ENCODE data around the gene DHFR. TPM values are rescaled to one million over a fixed set of nuclear protein-coding genes. Genes with fewer than 3 reads are reported as not detected.

The DHFR gene
- total RNA-seq, 1 donor from 2014 or later, result 21.6 TPM

GRCh38 chr5:80655231-80655774 is 520 bp upstream of the DHFR start:
- DNase-seq (ENCODE audit: low spot score), result no peak

GRCh38 chr5:80654054-80654390 is 761 bp downstream of the DHFR start:
- no peak for DNase-seq (ENCODE audit: low spot score)

GRCh38 chr5:80653502-80653901 is 1.3 kb downstream of the DHFR start:
- no peak for DNase-seq (ENCODE audit: low spot score)

GRCh38 chr5:80646926-80647325 is 7.9 kb downstream of the DHFR start:
- DNase-seq (ENCODE audit: low spot score), result no peak

GRCh38 chr5:80644900-80645299 is 9.9 kb downstream of the DHFR start:
- no peak for DNase-seq (ENCODE audit: low spot score)

GRCh38 chr5:80641353-80641752 is 13.4 kb downstream of the DHFR start:
- no peak for DNase-seq (ENCODE audit: low spot score)

- DNase-seq (ENCODE audit: low spot score), result no peak
Measured at GRCh38 chr5:80634193-80634592, 20.6 kb downstream of the DHFR start.

GRCh38 chr5:80632700-80633099 is 22.1 kb downstream of the DHFR start:
- DNase-seq (ENCODE audit: low spot score), result no peak

- DNase-seq (ENCODE audit: low spot score), result no peak
Measured at GRCh38 chr5:80631278-80632259, 23.2 kb downstream of the DHFR start.

- no peak for DNase-seq (ENCODE audit: low spot score)
Measured at GRCh38 chr5:80629281-80629680, 25.5 kb downstream of the DHFR start.

- no peak for DNase-seq (ENCODE audit: low spot score)
Measured at GRCh38 chr5:80625230-80625629, 29.6 kb downstream of the DHFR start.

- no peak for DNase-seq (ENCODE audit: low spot score)
Measured at GRCh38 chr5:80623999-80624398, 30.8 kb downstream of the DHFR start.

GRCh38 chr5:80622756-80623155 is 32.0 kb downstream of the DHFR start:
- no peak for DNase-seq (ENCODE audit: low spot score)

GRCh38 chr5:80620211-80620610 is 34.6 kb downstream of the DHFR start:
- no peak for DNase-seq (ENCODE audit: low spot score)

- no peak for DNase-seq (ENCODE audit: low spot score)
Measured at GRCh38 chr5:80619086-80619485, 35.7 kb downstream of the DHFR start.

- DNase-seq (ENCODE audit: low spot score), result no peak
Measured at GRCh38 chr5:80618438-80618837, 36.3 kb downstream of the DHFR start.

GRCh38 chr5:80615266-80615914 is 39.4 kb downstream of the DHFR start:
- no peak for DNase-seq (ENCODE audit: low spot score)

GRCh38 chr5:80609692-80610091 is 45.1 kb downstream of the DHFR start:
- DNase-seq (ENCODE audit: low spot score), result no peak

- DNase-seq (ENCODE audit: low spot score), result no peak
Measured at GRCh38 chr5:80608731-80609130, 46.1 kb downstream of the DHFR start.

- DNase-seq (ENCODE audit: low spot score), result no peak
Measured at GRCh38 chr5:80607832-80608231, 47.0 kb downstream of the DHFR start.

GRCh38 chr5:80607343-80607742 is 47.4 kb downstream of the DHFR start:
- no peak for DNase-seq (ENCODE audit: low spot score)

GRCh38 chr5:80600943-80601693 is 53.7 kb downstream of the DHFR start:
- DNase-seq (ENCODE audit: low spot score), result no peak

Data from ureter (tissue), 1 donor.